ENCODE data around the gene NTHL1.

The NTHL1 gene

DNA sequence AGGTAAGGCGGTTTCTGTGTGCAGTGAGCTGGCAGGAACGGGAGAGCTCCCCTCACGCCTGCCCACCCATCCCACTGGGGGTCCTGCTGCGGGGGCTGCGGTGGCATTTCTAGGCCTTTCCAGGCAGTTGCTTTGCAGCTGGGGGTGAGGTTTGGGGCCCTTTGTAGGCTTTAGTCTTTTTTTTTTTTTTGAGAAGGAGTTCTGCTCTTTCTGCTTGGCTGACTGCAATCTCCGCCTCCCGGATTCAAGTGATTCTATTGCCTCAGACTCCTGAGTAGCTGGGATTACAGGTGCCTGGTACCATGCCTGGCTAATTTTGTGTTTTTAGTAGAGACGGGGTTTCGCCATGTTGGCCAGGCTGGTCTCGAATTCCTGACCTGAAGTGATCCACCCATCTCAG lies 11.2 kb upstream of the NTHL1 start:
- Histone ChIP-seq H3K36me3 (ENCODE audit: insufficient read depth, low read length) (peaks cover 64% of the 10 kb centered on the region), H3K9me3 (ENCODE audit: insufficient read depth, low read length, severe bottlenecking) (no peaks in the 10 kb centered on the region), H4K20me1 (ENCODE audit: insufficient read depth, low read length) (peaks cover 7% of the 10 kb centered on the region; the same call in 1 of the 2 replicates), H3K79me2 (ENCODE audit: insufficient read depth, low read length) (no peaks in the 10 kb centered on the region), H3K4me2 (ENCODE audit: insufficient read depth, low read length) (no peak overlapping the region), H3K4me3 (ENCODE audit: low read depth in 1 of 2, low read length in 2 of 2) (no peak overlapping the region), H3K27me3 (ENCODE audit: insufficient read depth, low read length, poor library complexity) (no peaks in the 10 kb centered on the region), H3K4me1 (ENCODE audit: insufficient read depth, low read length) (no peaks in the 10 kb centered on the region), H2AFZ (ENCODE audit: low read depth, low read length) (no peak overlapping the region), H3K27ac (ENCODE audit: low read length) (no peak overlapping the region), H3K9ac (ENCODE audit: low read depth, low read length) (no peak overlapping the region)
- ATAC-seq (ENCODE audit: insufficient read depth, low read depth) (no peak), DNase-seq (no peak)
- no peak for TF ChIP-seq EZH2 (IDR thresholded peaks at IDR 0.05; ENCODE audit: borderline replicate concordance, low read depth, low read length, severe bottlenecking)
- TF ChIP-seq, protein P1, sequence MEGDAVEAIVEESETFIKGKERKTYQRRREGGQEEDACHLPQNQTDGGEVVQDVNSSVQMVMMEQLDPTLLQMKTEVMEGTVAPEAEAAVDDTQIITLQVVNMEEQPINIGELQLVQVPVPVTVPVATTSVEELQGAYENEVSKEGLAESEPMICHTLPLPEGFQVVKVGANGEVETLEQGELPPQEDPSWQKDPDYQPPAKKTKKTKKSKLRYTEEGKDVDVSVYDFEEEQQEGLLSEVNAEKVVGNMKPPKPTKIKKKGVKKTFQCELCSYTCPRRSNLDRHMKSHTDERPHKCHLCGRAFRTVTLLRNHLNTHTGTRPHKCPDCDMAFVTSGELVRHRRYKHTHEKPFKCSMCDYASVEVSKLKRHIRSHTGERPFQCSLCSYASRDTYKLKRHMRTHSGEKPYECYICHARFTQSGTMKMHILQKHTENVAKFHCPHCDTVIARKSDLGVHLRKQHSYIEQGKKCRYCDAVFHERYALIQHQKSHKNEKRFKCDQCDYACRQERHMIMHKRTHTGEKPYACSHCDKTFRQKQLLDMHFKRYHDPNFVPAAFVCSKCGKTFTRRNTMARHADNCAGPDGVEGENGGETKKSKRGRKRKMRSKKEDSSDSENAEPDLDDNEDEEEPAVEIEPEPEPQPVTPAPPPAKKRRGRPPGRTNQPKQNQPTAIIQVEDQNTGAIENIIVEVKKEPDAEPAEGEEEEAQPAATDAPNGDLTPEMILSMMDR (IDR thresholded peaks at IDR 0.05; ENCODE audit: borderline replicate concordance, extremely low read depth, low read length, poor library complexity, severe bottlenecking), result no peak

DNA sequence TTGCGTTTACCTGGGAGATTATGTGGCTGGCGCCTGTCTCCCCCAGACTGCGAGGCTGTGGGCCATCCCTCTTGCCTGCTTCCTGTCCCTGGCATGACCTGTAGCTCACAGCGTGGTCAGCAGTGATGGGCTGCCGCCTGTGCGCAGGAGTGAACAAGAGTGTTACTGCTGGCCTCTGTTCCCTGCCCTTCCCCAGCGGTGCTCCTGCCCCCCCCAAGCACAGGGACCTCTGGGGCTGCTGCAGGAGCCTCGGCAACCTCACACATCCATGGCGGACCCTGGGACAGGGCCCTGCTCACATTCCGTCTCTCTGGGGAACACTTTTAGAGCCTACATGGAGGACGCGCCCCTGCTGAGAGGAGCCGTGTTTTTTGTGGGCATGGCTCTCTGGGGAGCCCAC lies 10.8 kb upstream of the NTHL1 start:
- no peak for DNase-seq
- Histone ChIP-seq H3K79me2 (ENCODE audit: insufficient read depth, low read length) (no peaks in the 10 kb centered on the region), H3K9ac (ENCODE audit: low read depth, low read length) (no peak overlapping the region), H4K20me1 (ENCODE audit: insufficient read depth, low read length) (peaks cover 7% of the 10 kb centered on the region; the same call in 1 of the 2 replicates), H3K4me3 (ENCODE audit: low read depth in 1 of 2, low read length in 2 of 2) (no peak overlapping the region), H3K4me1 (ENCODE audit: insufficient read depth, low read length) (no peaks in the 10 kb centered on the region), H3K27me3 (ENCODE audit: insufficient read depth, low read length, poor library complexity) (no peaks in the 10 kb centered on the region), H3K27ac (ENCODE audit: low read length) (no peak overlapping the region), H3K36me3 (ENCODE audit: insufficient read depth, low read length) (peaks cover 64% of the 10 kb centered on the region), H2AFZ (ENCODE audit: low read depth, low read length) (no peak overlapping the region), H3K4me2 (ENCODE audit: insufficient read depth, low read length) (no peak overlapping the region), H3K9me3 (ENCODE audit: insufficient read depth, low read length, severe bottlenecking) (no peaks in the 10 kb centered on the region)
- TF ChIP-seq, protein P1 (IDR thresholded peaks at IDR 0.05; ENCODE audit: borderline replicate concordance, extremely low read depth, low read length, poor library complexity, severe bottlenecking), result no peak
- no peak for TF ChIP-seq EZH2 (IDR thresholded peaks at IDR 0.05; ENCODE audit: borderline replicate concordance, low read depth, low read length, severe bottlenecking)
- no peak for ATAC-seq (ENCODE audit: insufficient read depth, low read depth)

DNA sequence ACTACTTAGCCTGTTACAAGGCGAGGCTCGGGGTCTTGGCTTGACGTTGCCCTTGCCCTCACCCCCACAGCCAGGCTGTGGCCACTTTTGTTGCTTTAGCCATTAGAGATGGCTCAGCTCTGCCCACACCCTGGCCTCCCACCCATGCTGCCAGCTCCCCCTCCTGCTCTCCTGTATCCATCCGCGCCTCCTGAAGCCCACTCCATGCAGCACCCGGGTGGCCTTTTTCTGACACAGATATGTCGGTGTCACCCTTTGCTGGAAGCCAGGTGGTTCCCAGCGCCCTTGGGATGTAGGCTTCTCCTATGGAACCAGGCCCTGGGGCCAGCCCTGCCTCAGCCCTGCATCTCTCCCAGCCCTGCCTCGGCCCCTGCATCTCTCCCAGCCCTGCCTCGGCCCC lies 9.8 kb upstream of the NTHL1 start:
- H3K9me3 ChIP-seq (ENCODE audit: insufficient read depth, low read length, severe bottlenecking), result no peaks in the 10 kb centered on the region
- H4K20me1 ChIP-seq (ENCODE audit: insufficient read depth, low read length), result peaks cover 7% of the 10 kb centered on the region; the same call in 1 of the 2 replicates
- peaks cover 69% of the 10 kb centered on the region for H3K36me3 ChIP-seq (ENCODE audit: insufficient read depth, low read length)
- no peaks in the 10 kb centered on the region for H3K79me2 ChIP-seq (ENCODE audit: insufficient read depth, low read length)
- no peak overlapping the region for H3K9ac ChIP-seq (ENCODE audit: low read depth, low read length)
- DNase-seq (no peak), ATAC-seq (ENCODE audit: insufficient read depth, low read depth) (no peak; the same call in 2 of the 3 replicates)
- H2AFZ ChIP-seq (ENCODE audit: low read depth, low read length), result no peak overlapping the region
- H3K27ac ChIP-seq (ENCODE audit: low read length), result no peak overlapping the region
- no peaks in the 10 kb centered on the region for H3K27me3 ChIP-seq (ENCODE audit: insufficient read depth, low read length, poor library complexity)
- H3K4me2 ChIP-seq (ENCODE audit: insufficient read depth, low read length), result no peak overlapping the region
- H3K4me3 ChIP-seq (ENCODE audit: low read depth in 1 of 2, low read length in 2 of 2), result no peak overlapping the region
- no peaks in the 10 kb centered on the region for H3K4me1 ChIP-seq (ENCODE audit: insufficient read depth, low read length)
- TF ChIP-seq, protein P1 (IDR thresholded peaks at IDR 0.05; ENCODE audit: borderline replicate concordance, extremely low read depth, low read length, poor library complexity, severe bottlenecking), result no peak
- TF ChIP-seq EZH2 (IDR thresholded peaks at IDR 0.05; ENCODE audit: borderline replicate concordance, low read depth, low read length, severe bottlenecking), result no peak

Measured in DND-41 (cell line).